COR-L47 (cell line): ENCODE data around the gene NBPF12.
"Not testable (repeated sequence)": the region's sequence is repeated elsewhere in the genome, so short reads cannot be mapped to it uniquely, and the experiment has no call there.

Experiments
- DNase-seq: peaks from one replicate; lab custom pipeline; 2025; lab: John Stamatoyannopoulos, UW

The NBPF12 gene

DNA sequence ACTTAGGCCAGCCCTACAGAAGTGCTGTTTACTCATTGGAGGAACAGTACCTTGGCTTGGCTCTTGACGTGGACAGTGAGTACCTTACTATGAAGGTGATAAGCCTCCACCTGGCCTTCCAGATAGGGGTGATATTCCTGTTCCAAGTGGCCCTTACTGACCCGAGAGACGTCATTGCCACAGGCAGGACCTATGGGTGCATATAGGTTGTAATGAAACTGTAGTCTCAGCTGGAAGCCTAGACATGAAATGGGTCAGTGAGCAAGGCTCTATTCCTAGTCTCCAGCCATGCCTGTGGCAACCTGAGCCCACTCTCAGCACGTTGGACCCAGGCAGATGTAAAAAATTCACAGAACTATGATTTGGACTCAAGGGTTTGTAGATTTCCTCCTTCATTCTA is 48.3 kb downstream of the NBPF12 start:
- DNase-seq: not testable (repeated sequence)

DNA sequence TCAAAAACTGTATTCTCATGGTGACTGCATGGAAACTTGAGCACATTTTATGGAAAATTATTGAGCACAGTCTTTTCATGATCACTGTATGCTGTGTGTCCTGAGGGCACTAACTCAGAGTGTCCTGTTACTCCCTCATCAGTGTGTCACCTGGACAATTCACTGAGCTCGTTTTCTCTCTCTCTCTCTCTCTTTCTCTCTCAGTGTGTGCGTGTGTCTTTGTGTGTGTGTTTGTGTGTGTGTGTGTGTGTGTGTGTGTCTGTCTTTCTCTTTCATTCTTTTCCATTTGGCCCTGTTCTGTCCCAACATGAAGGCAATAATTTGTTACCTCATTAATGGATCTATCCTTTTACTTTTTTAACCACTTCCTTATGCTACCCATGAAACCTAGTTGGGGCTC is 49.4 kb downstream of the NBPF12 start:
- not testable (repeated sequence) for DNase-seq

DNA sequence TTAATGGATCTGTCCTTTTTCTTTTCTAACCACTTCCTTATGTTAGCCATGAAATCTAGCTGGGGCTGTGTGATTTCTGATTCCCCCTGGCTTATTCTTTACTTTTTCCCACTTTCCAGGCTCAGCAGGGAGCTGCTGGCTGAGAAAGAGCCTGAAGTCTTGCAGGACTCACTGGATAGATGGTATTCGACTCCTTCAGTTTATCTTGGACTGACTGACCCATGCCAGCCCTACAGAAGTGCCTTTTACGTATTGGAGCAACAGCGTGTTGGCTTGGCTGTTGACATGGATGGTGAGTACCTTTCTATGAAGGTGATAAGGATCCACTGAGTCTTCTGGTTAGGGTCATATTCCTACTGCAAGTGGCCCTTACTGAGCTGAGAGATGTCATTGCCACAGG is 51.3 kb downstream of the NBPF12 start:
- DNase-seq: not testable (repeated sequence)

DNA sequence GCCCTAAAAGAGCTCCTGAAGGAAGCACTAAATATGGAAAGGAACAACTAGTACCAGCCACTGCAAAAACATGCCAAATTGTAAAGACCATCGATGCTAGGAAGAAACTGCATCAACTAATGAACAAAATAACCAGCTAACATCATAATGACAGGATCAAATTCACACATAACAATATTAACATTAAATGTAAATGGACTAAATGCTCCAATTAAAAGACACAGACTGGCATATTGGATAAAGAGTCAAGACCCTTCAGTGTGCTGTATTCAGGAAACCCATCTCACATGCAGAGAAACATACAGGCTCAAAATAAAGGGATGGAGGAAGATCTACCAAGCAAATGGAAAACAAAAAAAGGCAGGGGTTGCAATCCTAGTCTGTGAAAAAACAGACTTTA is 70.4 kb downstream of the NBPF12 start:
- not testable (repeated sequence) for DNase-seq

DNA sequence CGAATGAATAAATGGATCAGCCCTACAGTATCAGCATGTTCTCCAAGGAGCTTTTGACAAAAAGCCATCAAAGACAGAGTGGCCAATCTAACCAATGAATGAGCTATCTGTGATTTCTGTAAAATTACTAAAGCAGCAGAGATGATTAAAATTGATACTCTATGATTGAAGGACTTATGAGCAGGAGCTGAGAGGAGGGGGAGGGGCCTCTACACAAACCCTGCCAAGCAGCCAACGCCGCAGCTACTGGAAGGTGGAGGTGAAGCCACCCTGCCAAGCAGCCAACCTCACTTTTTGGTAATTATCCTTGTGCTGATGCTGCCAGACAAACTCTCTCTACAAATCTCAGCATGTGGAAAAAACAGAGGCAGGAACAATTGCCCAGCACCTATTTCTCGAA is 88.9 kb downstream of the NBPF12 start:
- not testable (repeated sequence) for DNase-seq

DNA sequence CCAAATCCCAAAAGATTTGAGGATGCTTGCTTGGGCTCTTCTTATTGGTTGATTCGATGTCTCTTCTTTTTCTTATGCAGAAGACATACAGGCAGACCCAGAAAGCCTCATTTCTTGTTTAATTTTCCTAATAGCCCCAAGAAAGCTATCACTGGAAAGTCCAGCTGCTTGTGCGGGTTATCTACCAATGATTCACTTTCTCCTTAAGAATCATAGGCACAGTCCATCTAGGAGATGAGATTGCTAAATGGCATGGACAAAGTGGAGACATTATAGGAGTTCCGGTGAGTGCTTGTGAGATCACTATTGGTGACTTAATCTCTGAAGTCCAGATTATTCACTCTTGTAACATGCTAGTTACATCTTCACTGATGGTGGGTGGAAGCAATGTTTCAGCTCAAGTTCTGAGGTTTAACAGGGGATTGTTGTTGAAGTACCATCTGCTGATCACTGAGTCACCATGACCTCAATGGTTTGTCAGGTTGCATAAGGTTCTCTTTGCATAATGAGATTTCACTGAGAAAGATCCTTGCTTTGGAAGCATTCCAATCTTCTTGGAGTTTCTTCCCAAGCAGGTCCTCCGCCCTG is 92.0 kb downstream of the NBPF12 start:
- not testable (repeated sequence) for DNase-seq

DNA sequence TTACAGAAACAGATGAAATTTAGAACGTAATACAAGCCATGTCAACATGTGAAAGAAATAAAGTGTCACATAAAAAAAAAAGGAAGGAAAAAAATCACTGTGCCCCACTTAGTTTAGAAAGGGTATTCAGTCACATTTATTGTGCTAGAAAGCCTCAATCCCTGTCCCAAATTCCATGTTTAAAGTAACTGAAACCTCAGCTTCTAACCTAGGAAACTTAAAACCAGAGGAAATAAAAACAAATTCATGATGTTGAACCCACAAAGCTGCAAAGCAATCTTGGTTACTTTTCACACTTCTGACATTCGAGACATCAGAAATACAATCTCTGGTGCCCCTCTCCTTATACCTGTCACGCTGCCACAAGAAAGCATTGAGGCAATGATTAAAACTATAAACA is 101.8 kb downstream of the NBPF12 start:
- no peak for DNase-seq

DNA sequence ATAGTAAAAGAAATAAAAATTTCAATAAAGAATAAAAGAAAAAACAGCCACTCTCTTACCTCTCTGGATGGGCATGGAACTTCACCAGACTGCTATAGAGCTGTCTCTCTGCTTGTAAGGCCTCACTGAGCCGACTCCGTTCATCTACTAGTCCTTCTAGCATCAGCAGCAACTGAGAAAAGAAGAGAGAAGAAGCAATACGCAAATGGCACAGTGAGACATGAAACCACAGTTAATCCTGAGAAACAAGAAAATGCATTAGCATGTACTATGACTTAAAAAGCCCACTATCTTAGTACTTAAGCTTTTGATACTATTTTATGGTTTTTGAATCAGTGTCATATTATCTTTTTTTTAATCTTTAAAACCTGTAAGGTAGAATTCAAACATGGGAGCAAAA is 104.8 kb downstream of the NBPF12 start:
- DNase-seq: not testable (repeated sequence)

DNA sequence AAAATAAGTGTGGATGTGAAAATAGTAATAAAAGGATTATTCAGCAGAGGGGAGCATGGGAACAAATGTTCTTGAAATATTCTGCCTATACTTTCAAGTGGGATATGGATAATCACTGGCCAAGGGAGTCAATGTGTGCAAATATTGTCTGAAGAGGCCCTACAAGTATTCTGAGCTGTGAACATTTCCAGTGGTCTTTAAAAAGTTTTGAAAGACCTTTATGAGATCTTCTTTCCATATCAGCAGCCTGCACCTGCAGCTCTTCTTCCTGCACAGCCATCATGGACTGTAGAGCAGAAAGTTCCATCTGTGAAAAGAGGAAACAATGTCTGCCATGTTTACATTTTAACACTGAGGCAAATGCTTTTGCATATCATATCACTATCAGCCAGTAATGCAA is 106.4 kb downstream of the NBPF12 start:
- not testable (repeated sequence) for DNase-seq
